Erythroblast (primary cell): Measurements from ENCODE around the gene NUCKS1.

ENCODE experiments used
- GATA1 ChIP-seq: IDR thresholded peaks from 2 replicates; pipeline ENCODE4 v1.6.1; 2011; ENCODE audit warnings: low read depth, mild to moderate bottlenecking, control low read depth, low read length, moderate library complexity
- POLR2A ChIP-seq: IDR thresholded peaks from 2 replicates; pipeline ENCODE4 v1.6.1; 2011; ENCODE audit warnings: mild to moderate bottlenecking, low read length

DNA sequence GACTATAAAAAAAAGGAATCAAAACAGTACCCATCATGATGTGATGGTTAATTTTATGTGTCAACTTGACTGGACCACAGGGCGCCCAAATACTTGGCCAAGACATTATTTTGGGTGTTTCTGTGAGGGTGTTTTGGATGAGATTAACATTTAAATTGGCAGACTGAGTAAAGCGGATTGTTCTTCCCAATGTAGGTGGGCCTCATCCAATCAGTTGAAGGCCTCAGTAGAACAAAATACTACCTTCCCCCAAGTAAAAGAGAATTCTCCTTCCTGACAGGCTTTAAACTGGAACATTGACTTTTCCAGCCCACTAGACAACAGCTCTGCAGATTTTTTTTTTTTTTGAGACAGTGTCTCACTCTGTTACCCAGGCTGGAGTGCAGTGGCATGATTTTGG is 14.6 kb upstream of the NUCKS1 start:
- TF ChIP-seq GATA1 (no peak), POLR2A (no peak)
